Adipocyte (in vitro differentiated cells): ENCODE measurements around the gene ACER1.
A peak's percentile ranks its signal among the peaks of the same experiment; 100 is the strongest.

Experiments used
- DNase-seq: peaks from one replicate; pipeline ENCODE4 v3.0.0-alpha.2; 2015; ENCODE audit warnings: low read depth
- H3K27me3 ChIP-seq: replicated peaks from 2 replicates; pipeline ENCODE4 v1.7.0; 2013; ENCODE audit warnings: mild to moderate bottlenecking, low read length, moderate library complexity; ENCODE audit not compliant: control insufficient read depth, insufficient read depth
- H3K36me3 ChIP-seq: 2 replicates; pipeline ENCODE4 v1.7.0; 2013; ENCODE audit warnings: low read length, mild to moderate bottlenecking, moderate library complexity; ENCODE audit not compliant: control insufficient read depth, insufficient read depth, severe bottlenecking
- H3K4me1 ChIP-seq: 2 replicates; pipeline ENCODE4 v1.7.0; 2013; ENCODE audit warnings: mild to moderate bottlenecking, low read length, moderate library complexity; ENCODE audit not compliant: control insufficient read depth, insufficient read depth
- H3K4me3 ChIP-seq: 2 replicates; pipeline ENCODE4 v1.7.0; 2013; ENCODE audit warnings: mild to moderate bottlenecking, low read length, moderate library complexity
- H3K9ac ChIP-seq: 2 replicates; pipeline ENCODE4 v1.7.0; 2013; ENCODE audit warnings: mild to moderate bottlenecking, low read length, moderate library complexity
- H3K9me3 ChIP-seq: 2 replicates; pipeline ENCODE4 v1.7.0; 2013; ENCODE audit warnings: mild to moderate bottlenecking, low read length, moderate library complexity; ENCODE audit not compliant: control insufficient read depth

Gene ACER1

DNA sequence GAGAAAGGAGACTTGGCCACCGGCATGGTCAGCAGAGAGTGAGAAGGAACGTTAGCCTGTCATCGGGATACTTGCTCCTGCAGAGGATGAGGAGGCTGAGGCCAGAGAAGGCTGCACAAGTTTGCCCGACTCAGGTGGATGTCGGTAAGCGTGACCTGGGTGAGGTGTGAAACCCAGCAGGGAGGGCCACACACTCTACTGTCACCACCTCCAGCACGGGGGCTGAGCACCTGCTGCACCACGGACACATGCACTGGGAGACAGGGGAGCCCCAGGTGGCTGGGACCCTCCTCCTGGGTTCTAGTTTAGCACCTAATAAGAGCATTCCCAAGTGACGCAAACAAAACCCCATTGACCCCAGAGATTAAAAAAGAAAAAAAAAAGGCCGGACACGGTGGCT, 70.9 kb downstream of the ACER1 start:
- H3K9ac ChIP-seq: no peak overlapping the region
- DNase-seq: no peak
- H3K4me1 ChIP-seq: peaks cover 2% of the 10 kb centered on the region
- H3K9me3 ChIP-seq: no peaks in the 10 kb centered on the region
- no peaks in the 10 kb centered on the region for H3K27me3 ChIP-seq
- H3K4me3 ChIP-seq: no peak overlapping the region
- H3K36me3 ChIP-seq: peaks cover 67% of the 10 kb centered on the region

DNA sequence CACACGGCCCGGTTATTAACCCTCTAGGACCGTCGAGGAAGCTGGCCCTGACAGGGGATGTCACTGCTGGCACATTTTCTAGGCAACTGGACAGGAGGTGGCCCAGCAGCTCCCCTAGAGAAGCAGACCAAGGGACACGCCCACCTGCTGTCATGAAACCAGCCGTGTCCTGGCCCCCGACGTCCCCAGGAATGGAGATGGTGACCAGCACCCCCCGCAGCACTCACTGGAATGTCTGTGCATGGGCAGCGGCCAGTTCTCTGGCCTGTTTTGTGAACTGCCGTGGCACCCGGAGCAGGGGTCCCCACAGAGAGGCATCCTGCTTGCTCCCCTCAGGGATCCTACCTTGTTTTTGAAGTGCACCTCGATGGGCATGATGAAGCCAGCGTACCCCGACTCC, 71.5 kb downstream of the ACER1 start:
- H3K36me3 ChIP-seq: peaks cover 63% of the 10 kb centered on the region
- no peak overlapping the region for H3K9ac ChIP-seq
- no peak overlapping the region for H3K4me3 ChIP-seq
- no peaks in the 10 kb centered on the region for H3K9me3 ChIP-seq
- H3K4me1 ChIP-seq: peaks cover 2% of the 10 kb centered on the region
- DNase-seq: no peak
- H3K27me3 ChIP-seq: no peaks in the 10 kb centered on the region

DNA sequence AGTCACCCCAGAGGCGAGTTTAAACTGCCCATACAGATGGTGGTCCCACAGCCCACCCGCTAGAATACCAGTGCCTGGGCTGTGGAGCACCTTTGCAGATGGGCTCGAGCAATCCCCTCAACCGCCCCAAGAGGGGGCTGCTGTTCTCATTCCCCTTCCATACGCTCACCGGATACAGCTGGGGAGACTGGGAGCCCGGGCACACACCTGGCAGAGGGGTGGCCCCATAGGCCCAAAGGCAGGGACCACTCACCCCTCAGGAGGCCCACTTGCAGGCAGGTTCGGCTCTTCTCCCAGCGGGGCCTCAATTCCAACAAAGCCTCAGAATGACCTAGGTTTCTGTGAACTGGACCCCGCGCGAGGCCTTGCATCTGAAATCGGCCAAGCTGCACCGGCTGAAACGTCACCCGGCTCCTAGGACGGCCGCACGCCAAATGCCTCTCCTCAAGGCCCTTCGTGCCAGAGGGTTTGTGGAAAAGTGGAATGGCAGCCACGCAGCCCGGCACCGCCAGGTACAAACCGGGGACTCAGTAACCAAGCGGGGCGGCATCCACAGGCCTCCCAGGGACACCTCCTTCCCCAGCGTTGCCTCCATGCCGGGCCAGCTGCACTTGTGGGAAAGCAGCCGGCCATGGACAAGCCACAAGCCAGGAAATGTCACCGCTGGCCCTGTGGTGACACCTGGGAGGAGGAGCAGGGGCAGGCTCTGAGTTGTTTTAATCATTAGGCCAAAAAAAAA, 72.3 kb downstream of the ACER1 start:
- H3K36me3 ChIP-seq: peaks cover 59% of the 10 kb centered on the region
- no peaks in the 10 kb centered on the region for H3K9me3 ChIP-seq
- no peak overlapping the region for H3K4me3 ChIP-seq
- H3K4me1 ChIP-seq: peaks cover 2% of the 10 kb centered on the region
- H3K27me3 ChIP-seq: no peaks in the 10 kb centered on the region
- DNase-seq: peak; percentile 41
- H3K9ac ChIP-seq: no peak overlapping the region

DNA sequence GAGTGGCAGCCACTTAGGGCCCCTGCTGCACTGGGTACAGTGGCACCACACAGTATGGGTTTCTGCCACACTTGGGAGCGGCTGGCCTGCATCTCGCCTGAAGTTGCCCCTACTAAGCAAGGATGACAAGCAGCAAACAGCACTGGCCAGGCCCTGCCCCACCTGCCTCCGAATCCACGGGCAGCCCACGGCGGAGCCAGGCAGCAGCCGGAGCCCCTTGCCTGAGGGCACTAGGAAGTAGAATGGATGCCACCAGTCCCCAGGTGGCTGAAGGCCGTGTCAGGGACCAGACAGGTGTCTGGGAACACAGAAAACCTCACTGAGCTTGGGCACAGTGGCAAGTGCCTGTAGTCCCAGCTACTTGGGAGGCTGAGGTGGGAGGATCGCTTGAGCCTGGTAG, 73.0 kb downstream of the ACER1 start:
- Histone ChIP-seq H3K4me3 (no peak overlapping the region), H3K27me3 (no peaks in the 10 kb centered on the region), H3K9me3 (no peaks in the 10 kb centered on the region), H3K4me1 (no peaks in the 10 kb centered on the region), H3K36me3 (peaks cover 59% of the 10 kb centered on the region), H3K9ac (no peak overlapping the region)
- DNase-seq: no peak

DNA sequence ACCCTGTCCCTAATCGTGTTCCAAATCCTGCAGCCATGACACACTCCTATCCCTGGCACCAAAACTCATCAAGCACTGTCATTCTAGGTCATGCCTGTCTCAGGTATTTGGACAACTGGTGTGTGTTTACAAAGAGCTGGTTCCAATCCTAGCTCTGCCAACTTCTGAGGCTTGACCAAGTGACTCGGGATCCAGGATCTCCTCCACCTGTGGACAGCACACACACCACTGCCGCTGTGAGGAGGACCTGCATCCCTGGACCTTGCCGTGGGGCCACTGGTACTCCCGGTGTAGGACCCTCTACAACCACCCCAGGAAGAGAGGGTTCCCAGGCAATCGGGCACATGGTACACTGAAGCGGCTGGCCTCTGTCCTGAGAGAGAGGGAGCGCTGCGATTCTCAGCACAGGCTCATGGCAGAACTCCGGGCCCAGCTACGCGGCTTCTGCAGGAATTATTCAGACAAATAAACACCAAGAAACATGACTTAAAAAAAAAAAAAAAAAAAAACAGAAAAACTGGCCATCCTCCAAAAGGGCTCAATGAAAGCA, 74.0 kb downstream of the ACER1 start:
- H3K36me3 ChIP-seq: peaks cover 57% of the 10 kb centered on the region
- no peaks in the 10 kb centered on the region for H3K27me3 ChIP-seq
- H3K4me1 ChIP-seq: no peaks in the 10 kb centered on the region
- peak; percentile 42 for DNase-seq
- H3K9ac ChIP-seq: no peak overlapping the region
- H3K4me3 ChIP-seq: no peak overlapping the region
- H3K9me3 ChIP-seq: no peaks in the 10 kb centered on the region

DNA sequence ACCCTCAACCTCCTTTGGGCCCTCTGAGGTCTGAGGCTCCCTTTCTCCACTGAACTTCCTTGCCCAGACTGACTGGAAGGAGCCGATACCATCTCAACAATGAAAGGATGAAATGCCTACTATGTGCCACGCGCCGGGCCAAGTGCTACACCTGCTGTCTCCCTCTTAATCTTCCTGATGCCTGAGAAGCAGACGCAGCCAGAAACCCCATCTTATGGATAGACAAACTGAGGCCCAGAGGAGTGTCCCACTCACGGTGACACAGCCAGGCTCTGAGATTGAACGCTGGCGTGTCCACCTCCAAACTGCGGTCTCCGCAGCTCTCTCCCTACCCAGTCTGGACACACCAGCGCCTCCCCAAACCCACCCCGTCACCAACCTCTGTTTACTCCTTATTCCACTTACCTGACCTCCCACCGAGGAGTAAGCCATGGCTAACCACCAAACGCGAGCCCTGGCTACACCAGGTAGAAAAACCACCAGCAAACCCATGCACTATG, 74.5 kb downstream of the ACER1 start:
- H3K36me3 ChIP-seq: peaks cover 57% of the 10 kb centered on the region
- H3K27me3 ChIP-seq: no peaks in the 10 kb centered on the region
- DNase-seq: no peak

More for the DNA sequence above, 74.5 kb downstream of the ACER1 start:
- Histone ChIP-seq H3K4me3 (no peak overlapping the region), H3K4me1 (no peaks in the 10 kb centered on the region), H3K9me3 (no peaks in the 10 kb centered on the region), H3K9ac (no peak overlapping the region)
